ENCODE results near the gene SMCO2.

DNA sequence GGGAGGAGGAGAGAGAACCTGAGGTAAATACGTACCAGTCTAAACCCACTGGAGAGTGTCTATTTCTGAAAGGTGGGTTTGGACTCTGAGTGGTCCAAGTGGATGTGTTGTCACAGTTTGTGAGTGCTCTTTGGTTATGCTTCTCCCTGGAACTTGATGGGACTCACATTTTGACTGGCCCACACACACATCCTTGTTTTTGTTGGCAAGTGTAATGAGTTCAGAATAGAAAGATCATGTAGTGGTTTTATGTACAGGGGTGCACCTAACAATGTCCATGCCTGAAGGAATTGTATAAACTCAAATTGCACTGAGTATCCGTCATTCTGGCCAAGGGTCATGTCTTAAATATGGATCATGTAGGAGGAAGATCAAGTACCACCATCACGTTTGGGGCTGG is 82.3 kb downstream of the SMCO2 start:
- no peak for TF ChIP-seq CTCF (IDR thresholded peaks at IDR 0.05; ENCODE audit: poor library complexity)
- no peak for TF ChIP-seq EZH2phosphoT487 (IDR thresholded peaks at IDR 0.05; ENCODE audit: low read depth, severe bottlenecking, unreplicated experiment)
